B cell (primary cell): ENCODE data around the gene CAPN10. TPM values are rescaled to one million over a fixed set of nuclear protein-coding genes. Genes with fewer than 3 reads are reported as not detected.

ENCODE experiments used
- ATAC-seq: fragments of 200-7000 bp; cut with Tn5 transposase; one replicate; pipeline ENCODE4 v1.10.0; 2021; ENCODE audit warnings: low read depth, mild to moderate bottlenecking, moderate number of reproducible peaks, moderate library complexity
- CTCF ChIA-PET: fragments of 350-600 bp; sonication (Branson Sonifier 250); formaldehyde crosslinking; loops from one replicate; lab custom pipeline; 2021; ENCODE audit warnings: antibody characterized with exemption, inconsistent platforms; lab: Charles Lee
- POLR2A ChIA-PET: fragments of 350-600 bp; sonication (Branson Sonifier 250); formaldehyde crosslinking; loops from one replicate; lab custom pipeline; 2021; ENCODE audit warnings: antibody characterized with exemption; lab: Charles Lee
- DNase-seq: peaks from one replicate; pipeline ENCODE4 v3.0.0; 2013
- H2AFZ ChIP-seq: 2 replicates; pipeline ENCODE4 v1.6.1; 2012; ENCODE audit warnings: mild to moderate bottlenecking, low read depth, low read length; ENCODE audit not compliant: insufficient read depth, poor library complexity, severe bottlenecking
- H3K27ac ChIP-seq, 2 donors: 1 replicate in 1 of 2; 2 replicates in 1 of 2; pipeline ENCODE4 v1.5.1; 2012 to 2013; ENCODE audit warnings: low read length in 2 of 2, mild to moderate bottlenecking in 2 of 2, moderate library complexity in 1 of 2
- H3K27me3 ChIP-seq, 4 experiments: fragments of 200-600 bp in 1 of 4; sonication (generic) in 1 of 4; replicated peaks in 1 of 4; 1 replicate in 2 of 4; 2 replicates in 2 of 4; pipeline versions ENCODE4 v1.6.1 to v1.7.0; 2013 to 2016; ENCODE audit warnings: low read length in 3 of 4, mild to moderate bottlenecking in 2 of 4, mixed read lengths in 1 of 4, moderate library complexity in 1 of 4; ENCODE audit not compliant: insufficient read depth in 4 of 4, control insufficient read depth in 3 of 4; ENCODE audit errors: control extremely low read depth in 1 of 4
- H3K36me3 ChIP-seq, 2 experiments: replicated peaks in 1 of 2; 1 replicate in 1 of 2; 2 replicates in 1 of 2; pipeline versions ENCODE4 v1.6.1 to v1.7.1; 2013; ENCODE audit warnings: low read length in 1 of 2; ENCODE audit not compliant: insufficient read depth in 2 of 2, control insufficient read depth in 1 of 2; ENCODE audit errors: control extremely low read depth in 1 of 2, extremely low read depth in 1 of 2
- H3K4me1 ChIP-seq, 2 donors: fragments of 200-600 bp in 1 of 2; sonication (generic) in 1 of 2; 1 replicate in 1 of 2; 2 replicates in 1 of 2; pipeline versions ENCODE4 v1.5.1 to v1.6.1; 2013 to 2017; ENCODE audit warnings: low read length in 2 of 2; ENCODE audit not compliant: control insufficient read depth in 2 of 2, insufficient read depth in 2 of 2
- H3K4me2 ChIP-seq: replicated peaks from 2 replicates; pipeline ENCODE3; 2012; ENCODE audit warnings: mild to moderate bottlenecking, low read depth, low read length; ENCODE audit not compliant: poor library complexity, severe bottlenecking
- H3K4me3 ChIP-seq, 5 experiments: fragments of 200-600 bp in 1 of 5; sonication (generic) in 1 of 5; 1 replicate in 3 of 5; 2 replicates in 2 of 5; pipeline versions ENCODE4 v1.5.1 to v1.7.0; 2011 to 2016; ENCODE audit warnings: low read length in 4 of 5, mild to moderate bottlenecking in 4 of 5, low read depth in 2 of 5, control low read depth in 1 of 5, moderate library complexity in 1 of 5; ENCODE audit not compliant: insufficient read depth in 1 of 5; ENCODE audit errors: control extremely low read depth in 1 of 5, extremely low read depth in 1 of 5
- H3K79me2 ChIP-seq: fragments of 200-600 bp; sonication (generic); one replicate; pipeline ENCODE4 v1.6.0; 2016; ENCODE audit warnings: low read length; ENCODE audit not compliant: control insufficient read depth, insufficient read depth
- H3K9ac ChIP-seq: fragments of 200-600 bp; sonication (generic); 2 replicates; pipeline ENCODE4 v1.6.1; 2017; ENCODE audit warnings: mild to moderate bottlenecking, low read length, moderate library complexity
- H3K9me3 ChIP-seq, 3 donors: one replicate each; pipeline versions ENCODE4 v1.6.1 to v1.7.1; 2013; ENCODE audit warnings: low read length in 2 of 3; ENCODE audit not compliant: control insufficient read depth in 2 of 3, insufficient read depth in 1 of 3; ENCODE audit errors: control extremely low read depth in 1 of 3
- H4K20me1 ChIP-seq: 2 replicates; pipeline ENCODE4 v1.6.0; 2012; ENCODE audit warnings: mild to moderate bottlenecking, low read length; ENCODE audit not compliant: insufficient read depth, control insufficient read depth, poor library complexity, severe bottlenecking
- H3K27ac Mint-ChIP-seq: one replicate; pipeline ENCODE4 v1.8.0; 2021; ENCODE audit warnings: mixed read lengths
- H3K27me3 Mint-ChIP-seq: one replicate; pipeline ENCODE4 v1.8.0; 2021; ENCODE audit warnings: mixed read lengths
- H3K4me1 Mint-ChIP-seq: one replicate; pipeline ENCODE4 v1.8.0; 2021; ENCODE audit warnings: mixed read lengths
- H3K4me3 Mint-ChIP-seq: one replicate; pipeline ENCODE4 v1.8.0; 2021; ENCODE audit warnings: mixed read lengths
- H3K9me3 Mint-ChIP-seq: one replicate; pipeline ENCODE4 v1.8.0; 2022; ENCODE audit warnings: mixed read lengths; ENCODE audit not compliant: insufficient read depth
- EZH2 ChIP-seq: IDR thresholded peaks from 2 replicates; pipeline ENCODE4 v1.6.1; 2012; ENCODE audit warnings: borderline replicate concordance, low read depth, mild to moderate bottlenecking, moderate library complexity, low read length; ENCODE audit not compliant: insufficient read depth, poor library complexity, severe bottlenecking
- WGBS: methylation state at CpG from one replicate; pipeline ENCODE4 v1.1.5; 2013; ENCODE audit warnings: missing lambda C conversion rate; ENCODE audit not compliant: insufficient coverage; 5-methylcytosine and 5-hydroxymethylcytosine counted together
- intact Hi-C: fragments of 100-400 bp; cut with micrococcal nuclease; formaldehyde crosslinking; loops from one replicate; pipeline ENCODE4 v1.10.0; 2022
- polyA plus RNA-seq: library from polyadenylated mRNA; depleted of rRNA; stranded (reverse); fragments of >200 nt; gene quantifications from 2 replicates; pipeline ENCODE4 v1.2.3, GENCODE V29; 2012
- total RNA-seq, 2 donors: library from RNA; stranded (reverse); fragments of 120-200 nt in 1 of 2; gene quantifications; 1 replicate in 1 of 2; 2 replicates in 1 of 2; pipeline versions ENCODE4 v1.2.3 to v1.2.4, GENCODE V29; 2013 to 2022
- TF ChIP-seq, protein P1 (sequence below): fragments of 200-600 bp; IDR thresholded peaks from one replicate; pipeline ENCODE4 v1.8.0; 2022; ENCODE audit warnings: antibody characterized with exemption, mild to moderate bottlenecking

CAPN10 gene
- total and polyA plus RNA-seq, 2 donors (not counting 1 experiment from before 2014, with no cell fraction given), result 73.4 to 92.1 TPM

GRCh38 chr2:240642806-240643092 lies 56.2 kb downstream of the CAPN10 start:
- CTCF ChIA-PET, result no interaction called here
- H4K20me1 ChIP-seq, result no peaks in the 10 kb centered on the region

GRCh38 chr2:240643093-240643810 lies 56.7 kb downstream of the CAPN10 start:
- Mint-ChIP-seq H3K9me3 (no peaks in the 10 kb centered on the region), H3K4me1 (no peaks in the 10 kb centered on the region), H3K27me3 (peaks cover 9% of the 10 kb centered on the region), H3K4me3 (no peak overlapping the region), H3K27ac (no peak overlapping the region)
- H3K4me2 ChIP-seq, result no peak overlapping the region
- H3K9me3 ChIP-seq, result peaks cover 0 to 17% (median 0%) of the 10 kb centered on the region in 3 donors
- DNase-seq (no peak), ATAC-seq (no peak)
- no peak overlapping the region for H3K9ac ChIP-seq
- H4K20me1 ChIP-seq, result no peaks in the 10 kb centered on the region
- H3K27me3 ChIP-seq, result peaks cover 0 to 16% (median under 1%) of the 10 kb centered on the region in 4 experiments
- ChIA-PET CTCF (no interaction called here), POLR2A (no interaction called here)
- H3K27ac ChIP-seq, result no peak overlapping the region
- no peak for TF ChIP-seq EZH2
- TF ChIP-seq, protein P1, sequence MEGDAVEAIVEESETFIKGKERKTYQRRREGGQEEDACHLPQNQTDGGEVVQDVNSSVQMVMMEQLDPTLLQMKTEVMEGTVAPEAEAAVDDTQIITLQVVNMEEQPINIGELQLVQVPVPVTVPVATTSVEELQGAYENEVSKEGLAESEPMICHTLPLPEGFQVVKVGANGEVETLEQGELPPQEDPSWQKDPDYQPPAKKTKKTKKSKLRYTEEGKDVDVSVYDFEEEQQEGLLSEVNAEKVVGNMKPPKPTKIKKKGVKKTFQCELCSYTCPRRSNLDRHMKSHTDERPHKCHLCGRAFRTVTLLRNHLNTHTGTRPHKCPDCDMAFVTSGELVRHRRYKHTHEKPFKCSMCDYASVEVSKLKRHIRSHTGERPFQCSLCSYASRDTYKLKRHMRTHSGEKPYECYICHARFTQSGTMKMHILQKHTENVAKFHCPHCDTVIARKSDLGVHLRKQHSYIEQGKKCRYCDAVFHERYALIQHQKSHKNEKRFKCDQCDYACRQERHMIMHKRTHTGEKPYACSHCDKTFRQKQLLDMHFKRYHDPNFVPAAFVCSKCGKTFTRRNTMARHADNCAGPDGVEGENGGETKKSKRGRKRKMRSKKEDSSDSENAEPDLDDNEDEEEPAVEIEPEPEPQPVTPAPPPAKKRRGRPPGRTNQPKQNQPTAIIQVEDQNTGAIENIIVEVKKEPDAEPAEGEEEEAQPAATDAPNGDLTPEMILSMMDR, result no peak
- H3K4me1 ChIP-seq, result no peaks in the 10 kb centered on the region
- intact Hi-C loops, result no loop called here
- no peak overlapping the region for H3K4me3 ChIP-seq
- WGBS, result 88% methylated on average over 13 of the region's 13 CpGs
- no peaks in the 10 kb centered on the region for H3K79me2 ChIP-seq
- no peaks in the 10 kb centered on the region for H3K36me3 ChIP-seq
- H2AFZ ChIP-seq, result no peak overlapping the region

More at GRCh38 chr2:240642806-240643092, 56.2 kb downstream of the CAPN10 start:
- no peak overlapping the region for H3K27ac ChIP-seq
- no peaks in the 10 kb centered on the region for H3K4me1 ChIP-seq
- DNase-seq, result no peak
- Mint-ChIP-seq H3K27me3 (peaks cover 9% of the 10 kb centered on the region), H3K4me3 (no peak overlapping the region), H3K4me1 (no peaks in the 10 kb centered on the region), H3K9me3 (no peaks in the 10 kb centered on the region), H3K27ac (no peak overlapping the region)
- no peaks in the 10 kb centered on the region for H3K79me2 ChIP-seq
- H3K4me3 ChIP-seq, result no peak overlapping the region
- no peaks in the 10 kb centered on the region for H3K36me3 ChIP-seq
- TF ChIP-seq, protein P1, result no peak
- no peak for TF ChIP-seq EZH2
- 90% methylated on average over 11 of the region's 11 CpGs for WGBS
- peaks cover 0 to 15% (median 0%) of the 10 kb centered on the region in 3 donors for H3K9me3 ChIP-seq
- no peak overlapping the region for H3K9ac ChIP-seq
- peaks cover 0 to 13% (median 0%) of the 10 kb centered on the region in 4 experiments for H3K27me3 ChIP-seq
- intact Hi-C loops, result no loop called here
- POLR2A ChIA-PET, result no interaction called here
- H2AFZ ChIP-seq, result no peak overlapping the region
- H3K4me2 ChIP-seq, result no peak overlapping the region
- no peak for ATAC-seq
